ENCODE data around the gene IL6R.
A peak's percentile ranks its signal among the peaks of the same experiment; 100 is the strongest.
"Not testable (repeated sequence)": the region's sequence is repeated elsewhere in the genome, so short reads cannot be mapped to it uniquely, and the experiment has no call there.

The IL6R gene

GRCh38 chr1:154406572-154406879 lies 1.4 kb downstream of the IL6R start:
- no peak for DNase-seq (ENCODE audit: low read depth in 2 of 3, low spot score in 1 of 3)

- DNase-seq (ENCODE audit: low read depth in 2 of 3, low spot score in 1 of 3): no peak
Observed at GRCh38 chr1:154406886-154407197, 1.7 kb downstream of the IL6R start.

DNA sequence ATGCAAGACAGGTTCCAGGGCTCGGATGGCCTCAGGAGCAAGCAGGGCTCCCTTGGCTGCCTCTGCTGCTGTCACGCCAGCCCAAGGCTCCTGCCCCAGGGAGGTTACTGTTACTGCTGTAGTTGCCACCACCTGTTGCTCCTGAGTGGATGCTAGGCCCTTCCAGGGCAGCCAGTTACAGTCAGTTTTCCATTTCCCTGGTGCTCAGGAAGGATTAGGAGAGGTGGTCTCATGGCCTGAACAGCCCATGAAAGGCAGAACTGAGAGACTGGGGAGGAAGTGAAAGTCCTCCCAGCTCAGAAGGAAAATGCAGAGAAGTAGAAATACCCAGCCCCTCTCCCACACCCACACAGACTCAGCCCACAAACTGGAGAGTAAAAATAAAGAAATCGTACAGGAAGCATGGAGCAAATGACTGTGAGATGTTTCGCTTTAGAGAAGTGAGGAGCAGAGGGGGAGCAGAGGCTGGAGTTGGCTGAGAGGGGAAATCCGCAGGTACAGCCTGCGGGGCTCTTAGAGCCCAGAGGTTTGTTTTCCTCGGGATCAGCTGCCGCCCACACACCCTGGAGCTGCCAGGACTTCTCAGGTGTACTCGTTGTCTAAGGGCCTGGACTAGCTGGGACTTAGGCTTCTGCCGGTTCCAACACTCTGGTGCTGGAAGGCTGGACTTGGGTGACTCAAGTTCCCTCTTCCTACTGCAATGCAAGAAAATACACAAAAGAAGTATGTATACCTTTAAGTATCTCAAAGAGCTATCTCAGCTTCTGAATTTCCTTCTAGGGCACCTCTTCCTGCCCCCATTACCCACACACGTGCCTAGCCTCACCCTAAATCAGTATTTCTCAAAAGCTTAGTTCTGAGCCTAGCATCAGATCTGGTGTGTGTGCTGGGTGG lies 2.3 kb downstream of the IL6R start:
- DNase-seq (ENCODE audit: low read depth in 2 of 3, low spot score in 1 of 3): peak in 1 of 3 donors; percentile 72

DNA sequence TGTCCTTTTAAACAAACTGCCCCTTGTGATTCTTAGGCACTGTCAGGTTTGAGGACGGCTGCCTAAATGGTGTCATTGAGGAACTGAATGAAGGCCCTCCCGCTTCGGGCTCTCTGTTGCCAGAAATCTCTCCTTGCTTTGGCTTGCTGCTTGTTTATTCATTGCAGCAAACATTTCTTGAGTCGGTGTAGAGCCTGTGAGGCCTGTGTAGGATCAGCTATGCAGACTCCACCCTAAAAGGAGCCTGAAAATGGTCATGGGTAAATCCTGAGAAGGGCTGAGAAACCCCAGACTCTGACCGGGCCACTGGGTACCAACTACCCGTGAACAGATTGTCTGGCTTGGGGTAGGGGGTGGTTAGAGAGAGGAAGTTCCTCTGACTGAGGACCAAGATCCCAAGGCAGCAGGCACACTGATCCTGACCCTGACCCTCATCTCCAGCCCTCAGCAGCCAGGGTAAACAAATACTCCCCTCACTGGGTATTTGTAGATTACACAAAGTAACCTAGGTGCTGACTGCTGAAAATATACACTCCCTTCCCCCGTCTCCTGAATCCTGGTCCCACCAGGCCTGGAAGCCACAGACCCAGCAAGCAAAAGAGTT lies 3.1 kb downstream of the IL6R start:
- no peak for DNase-seq (ENCODE audit: low read depth in 2 of 3, low spot score in 1 of 3)

DNA sequence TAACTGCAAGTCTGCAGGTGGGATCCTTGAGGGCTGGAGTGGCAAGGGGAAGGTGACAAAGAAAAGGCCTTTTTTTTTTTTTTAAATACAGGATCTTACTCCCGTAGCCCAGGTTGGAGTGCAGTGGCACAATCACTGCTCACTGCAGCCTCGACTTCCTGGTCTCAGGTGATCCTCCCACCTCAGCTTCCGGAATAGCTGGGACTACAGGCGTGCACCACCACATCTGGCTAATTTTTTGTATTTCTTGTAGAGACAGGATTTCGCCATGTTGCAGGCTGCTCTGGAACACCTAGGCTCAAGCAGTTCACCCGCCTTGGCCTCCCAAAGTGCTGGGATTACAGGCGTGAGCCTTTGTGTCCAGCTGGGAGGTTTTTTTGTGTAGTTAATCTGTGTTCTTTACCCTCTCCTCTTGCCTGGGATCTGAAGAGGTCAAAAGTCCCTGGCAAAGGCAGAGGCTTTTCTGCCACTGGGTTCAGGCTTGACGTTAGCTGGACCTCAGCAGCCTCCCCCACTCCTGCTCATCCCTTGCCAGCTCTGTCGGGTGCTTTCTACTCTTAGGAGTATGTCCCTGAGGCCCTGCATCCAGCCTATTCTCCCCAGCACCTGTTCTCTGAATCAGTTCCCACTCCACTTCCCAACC lies 5.2 kb downstream of the IL6R start:
- DNase-seq (ENCODE audit: low read depth in 2 of 3, low spot score in 1 of 3): no peak

GRCh38 chr1:154411525-154411924 lies 6.4 kb downstream of the IL6R start:
- no peak for DNase-seq (ENCODE audit: low read depth in 2 of 3, low spot score in 1 of 3)

- no peak for DNase-seq (ENCODE audit: low read depth in 2 of 3, low spot score in 1 of 3)
Observed at GRCh38 chr1:154413177-154413783, 8.1 kb downstream of the IL6R start.

GRCh38 chr1:154414606-154415005 lies 9.5 kb downstream of the IL6R start:
- DNase-seq (ENCODE audit: low read depth in 2 of 3, low spot score in 1 of 3): no peak

- DNase-seq (ENCODE audit: low read depth in 2 of 3, low spot score in 1 of 3): no peak
Observed at GRCh38 chr1:154416471-154417337, 11.6 kb downstream of the IL6R start.

DNA sequence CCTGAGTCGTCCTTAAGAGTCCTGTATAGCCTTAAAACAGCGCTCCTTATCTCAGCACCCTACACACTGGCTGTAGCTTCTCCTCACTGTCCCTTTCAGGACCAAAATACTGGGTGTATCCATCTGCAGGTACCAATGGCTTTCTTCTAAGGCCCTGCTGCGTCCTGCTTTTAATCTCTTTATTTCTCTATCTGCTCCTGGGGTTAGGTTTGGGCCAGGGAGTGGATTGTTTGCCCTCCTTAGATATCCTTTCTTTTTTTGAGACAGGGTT lies 12.1 kb downstream of the IL6R start:
- DNase-seq (ENCODE audit: low read depth in 2 of 3, low spot score in 1 of 3): no peak

- no peak for DNase-seq (ENCODE audit: low read depth in 2 of 3, low spot score in 1 of 3)
Observed at GRCh38 chr1:154418062-154418921, 13.1 kb downstream of the IL6R start.

GRCh38 chr1:154418923-154419619 lies 13.9 kb downstream of the IL6R start:
- no peak for DNase-seq (ENCODE audit: low read depth in 2 of 3, low spot score in 1 of 3)

DNA sequence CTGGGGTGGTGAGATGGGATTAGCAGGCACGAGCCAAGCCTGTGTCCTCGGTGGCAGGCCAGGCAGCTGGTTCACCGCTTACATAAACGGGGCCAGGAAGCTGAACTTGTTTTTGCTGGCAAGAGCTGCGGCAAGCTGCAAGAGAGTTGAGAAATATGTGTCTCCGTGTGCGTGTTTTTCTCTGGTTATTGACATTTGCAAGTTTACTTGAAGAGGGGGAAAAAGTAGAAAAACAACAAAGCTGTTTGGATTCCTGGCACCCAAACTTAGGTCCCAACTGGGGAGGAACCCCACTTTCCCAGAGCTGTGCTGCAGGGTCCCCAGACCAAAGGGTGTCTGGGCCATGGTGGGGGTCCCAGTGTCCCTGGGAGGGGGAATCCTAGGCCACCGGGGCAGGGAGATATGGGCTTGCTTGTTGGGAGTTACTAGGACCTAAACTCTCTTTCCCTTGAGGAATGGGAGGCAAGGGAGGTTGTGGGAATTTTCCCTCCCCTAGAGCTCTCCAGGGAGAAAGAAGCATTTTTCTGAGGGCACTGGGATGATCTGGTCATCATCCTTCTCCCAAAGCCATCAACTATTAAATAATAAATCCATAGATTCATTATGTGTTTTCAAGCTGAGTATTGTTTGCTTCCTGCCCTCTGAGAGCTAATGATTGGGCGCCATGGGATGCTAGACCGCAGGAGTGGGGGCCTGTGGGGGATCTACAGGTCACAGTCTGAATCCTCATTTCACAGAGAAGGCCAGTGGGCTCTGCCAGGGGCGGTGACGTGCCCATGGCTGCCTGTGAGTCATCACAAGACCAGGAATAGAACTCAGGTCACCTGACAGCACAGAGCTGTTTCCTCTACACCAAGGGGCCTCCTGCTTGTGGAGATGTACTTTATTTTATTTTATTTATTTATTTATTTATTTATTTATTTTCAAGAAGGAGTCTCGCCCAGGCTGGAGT lies 14.8 kb downstream of the IL6R start:
- DNase-seq (ENCODE audit: low read depth in 2 of 3, low spot score in 1 of 3): no peak

DNA sequence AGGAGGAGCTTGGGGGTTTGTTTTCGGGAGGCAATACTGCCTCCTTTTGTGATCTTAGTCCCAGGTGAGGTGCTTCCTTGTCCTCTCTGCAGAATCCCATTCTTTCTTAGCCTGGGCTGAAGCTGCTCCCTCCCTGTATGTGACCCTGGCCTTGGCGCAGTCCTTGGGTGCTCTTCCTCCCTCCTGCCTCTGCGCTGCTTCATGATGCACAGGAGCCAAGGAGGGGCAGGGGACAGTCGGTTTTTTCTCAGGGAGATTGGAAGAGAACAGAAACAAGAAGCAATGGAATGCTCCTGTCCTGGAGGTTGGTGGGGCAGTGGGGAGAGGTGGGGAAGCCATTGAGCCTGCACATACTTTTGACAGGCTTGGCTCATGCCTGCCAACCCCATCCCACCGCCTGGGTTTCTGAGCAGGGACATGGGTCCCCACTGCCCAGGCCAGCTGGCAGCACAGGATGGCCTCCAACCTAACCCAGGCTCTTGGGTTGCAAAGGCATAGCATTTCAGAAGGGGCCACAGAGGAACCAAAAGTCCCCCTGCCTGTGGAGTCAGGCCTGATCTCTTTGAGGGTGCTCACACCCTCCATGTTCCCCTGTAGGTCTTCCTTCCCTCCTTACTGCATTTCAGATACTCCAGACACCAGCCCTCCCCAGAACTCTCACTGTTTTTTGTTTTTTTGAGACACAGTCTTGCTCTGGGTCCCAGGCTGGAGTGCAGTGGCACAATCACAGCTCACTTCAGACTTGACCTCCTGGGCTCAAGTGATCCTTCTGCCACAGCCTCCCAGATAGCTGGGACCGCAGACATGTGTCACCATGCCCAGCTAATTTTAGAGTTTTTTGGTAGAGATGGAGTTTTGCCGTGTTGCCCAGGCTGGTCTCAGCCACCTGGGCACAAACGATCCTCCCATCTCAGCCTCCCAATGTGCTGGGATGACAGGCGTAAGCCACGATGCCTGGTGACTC lies 16.1 kb downstream of the IL6R start:
- DNase-seq (ENCODE audit: low read depth in 2 of 3, low spot score in 1 of 3): no peak

- DNase-seq (ENCODE audit: low read depth in 2 of 3, low spot score in 1 of 3): not testable (repeated sequence)
Observed at GRCh38 chr1:154422049-154422448, 16.9 kb downstream of the IL6R start.

DNA sequence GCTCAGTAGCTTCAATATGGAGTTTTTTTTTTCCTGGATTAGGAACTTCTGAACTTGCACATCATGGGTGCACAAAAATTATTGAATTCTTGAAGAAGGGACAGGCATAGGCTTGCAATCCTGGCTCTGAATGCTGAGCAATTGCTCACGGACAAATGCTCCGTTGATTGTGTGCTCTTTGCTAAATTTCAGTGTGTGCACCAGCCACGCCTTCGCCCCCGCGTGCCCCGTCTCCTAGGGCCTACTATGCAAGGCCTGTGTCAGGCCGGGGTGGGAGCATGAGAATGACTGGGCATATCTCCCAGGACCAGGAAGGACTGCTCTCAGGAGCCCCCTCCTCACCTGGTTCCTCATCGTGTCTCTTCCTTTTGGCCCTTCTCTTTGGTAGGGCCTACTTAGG lies 17.4 kb downstream of the IL6R start:
- no peak for DNase-seq (ENCODE audit: low read depth in 2 of 3, low spot score in 1 of 3)

- DNase-seq (ENCODE audit: low read depth in 2 of 3, low spot score in 1 of 3): no peak
Observed at GRCh38 chr1:154423304-154423987, 18.3 kb downstream of the IL6R start.
